Gastrocnemius medialis (tissue), 4 donors: ENCODE results near the gene PTPRT. TPM values are rescaled to one million over a fixed set of nuclear protein-coding genes. Genes with fewer than 3 reads are reported as not detected.

Experiments
- ATAC-seq, 2 donors: fragments of 150-250 bp; one replicate each; pipeline ENCODE4 v1.9.1; 2016
- DNase-seq, 2 donors: peaks; one replicate each; pipeline ENCODE4 v3.0.0-alpha.2; 2019
- H3K27ac ChIP-seq, 4 donors: fragments of 200-600 bp; sonication (generic); 1 replicate in 1 of 4; 2 replicates in 3 of 4; pipeline ENCODE4 v1.5.1; 2016 to 2018; ENCODE audit warnings: mild to moderate bottlenecking in 2 of 4, moderate library complexity in 1 of 4
- H3K27me3 ChIP-seq, 3 donors: fragments of 200-600 bp; sonication (generic) in 2 of 3; 1 replicate in 1 of 3; 2 replicates in 2 of 3; pipeline versions ENCODE4 v1.5.1 to v1.6.0; 2016 to 2019; ENCODE audit warnings: mild to moderate bottlenecking in 1 of 3, moderate library complexity in 1 of 3
- H3K36me3 ChIP-seq, 2 donors: fragments of 200-600 bp; sonication (generic) in 1 of 2; one replicate each; pipeline ENCODE4 v1.5.1; 2017 to 2018
- H3K4me1 ChIP-seq, 2 donors: fragments of 200-600 bp; sonication (generic) in 1 of 2; one replicate each; pipeline ENCODE4 v1.5.1; 2016 to 2017; ENCODE audit warnings: mild to moderate bottlenecking in 2 of 2
- H3K4me3 ChIP-seq, 4 donors: fragments of 200-600 bp; sonication (generic) in 3 of 4; 1 replicate in 1 of 4; 2 replicates in 3 of 4; pipeline ENCODE4 v1.5.1; 2016 to 2019; ENCODE audit warnings: mild to moderate bottlenecking in 2 of 4
- H3K9me3 ChIP-seq, 3 donors: fragments of 200-600 bp; sonication (generic) in 2 of 3; 1 replicate in 1 of 3; 2 replicates in 2 of 3; pipeline ENCODE4 v1.5.1; 2016 to 2019
- CTCF ChIP-seq, 5 experiments: fragments of 450-650 bp in 3 of 5; fragments of 200-600 bp in 2 of 5; sonication (generic) in 2 of 5; IDR thresholded peaks in 4 of 5; conservative IDR thresholded peaks in 1 of 5; 1 replicate in 4 of 5; 2 replicates in 1 of 5; pipeline ENCODE4 v1.5.1; 2016 to 2019; ENCODE audit warnings: antibody characterized with exemption in 5 of 5, mild to moderate bottlenecking in 3 of 5, moderate library complexity in 3 of 5
- POLR2A ChIP-seq, 2 donors: fragments of 450-650 bp; IDR thresholded peaks; one replicate each; pipeline ENCODE4 v1.6.1; 2017; ENCODE audit warnings: antibody characterized with exemption in 2 of 2, mild to moderate bottlenecking in 2 of 2, moderate library complexity in 2 of 2
- in situ Hi-C, 4 donors: fragments of 200-750 bp; cut with MboI; loops; one replicate each; pipeline versions ENCODE4 v1.15.0 to v1.8.0; 2017; ENCODE audit warnings: low sequenced_read_pairs in 4 of 4
- intact Hi-C: fragments of 100-400 bp; cut with DNase I; formaldehyde crosslinking; loops from one replicate; pipeline ENCODE4 v1.15.1; 2023; ENCODE audit warnings: low total_unique reads
- total RNA-seq, 4 donors: library from RNA; depleted of rRNA; stranded (reverse); fragments of >200 nt; gene quantifications; one replicate each; pipeline versions ENCODE4 v1.1.0 to v1.2.3, GENCODE V29; 2016

Gene PTPRT
- total RNA-seq, 4 donors from 2014 or later: not detected

DNA sequence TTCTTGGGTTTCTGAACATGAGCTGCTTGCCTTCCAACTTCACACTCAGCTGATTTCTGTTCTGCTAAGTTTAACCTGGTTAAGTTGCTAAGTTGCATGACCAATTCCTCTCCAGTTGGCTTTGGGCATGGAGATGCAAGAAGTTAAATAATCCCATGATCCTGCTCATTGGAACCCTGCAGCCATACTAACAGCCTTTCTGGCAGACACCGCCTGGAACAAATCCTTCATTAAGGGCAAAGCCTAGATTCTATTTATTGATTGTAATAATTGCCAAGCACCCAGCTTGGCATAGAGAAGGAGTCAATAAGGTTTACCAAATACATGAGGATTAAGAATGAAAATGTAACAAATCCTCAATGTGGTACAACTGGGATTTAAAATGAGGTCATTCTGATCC is 829.1 kb downstream of the PTPRT start:
- Histone ChIP-seq H3K4me3 (no peak overlapping the region), H3K27me3 (no peaks in the 10 kb centered on the region), H3K9me3 (no peaks in the 10 kb centered on the region), H3K36me3 (no peaks in the 10 kb centered on the region), H3K27ac (no peak overlapping the region), H3K4me1 (no peaks in the 10 kb centered on the region)
- DNase-seq: no peak
- no peak for TF ChIP-seq POLR2A (IDR thresholded peaks at IDR 0.05)
- no peak for TF ChIP-seq CTCF (IDR thresholded peaks at IDR 0.05 in 4 of 5, conservative IDR thresholded peaks at IDR 0.05 in 1 of 5)
- in situ Hi-C loops (no loop called here), intact Hi-C loops (no loop called here)
- no peak for ATAC-seq

GRCh38 chr20:42359617-42360016 is 830.1 kb downstream of the PTPRT start:
- in situ Hi-C loops: no loop called here
- Histone ChIP-seq H3K27ac (no peak overlapping the region), H3K9me3 (no peaks in the 10 kb centered on the region), H3K4me1 (no peaks in the 10 kb centered on the region), H3K4me3 (no peak overlapping the region), H3K36me3 (no peaks in the 10 kb centered on the region), H3K27me3 (no peaks in the 10 kb centered on the region)
- DNase-seq (no peak), ATAC-seq (no peak)
- intact Hi-C loops: no loop called here
- TF ChIP-seq CTCF (IDR thresholded peaks at IDR 0.05 in 4 of 5, conservative IDR thresholded peaks at IDR 0.05 in 1 of 5) (no peak), POLR2A (IDR thresholded peaks at IDR 0.05) (no peak)

DNA sequence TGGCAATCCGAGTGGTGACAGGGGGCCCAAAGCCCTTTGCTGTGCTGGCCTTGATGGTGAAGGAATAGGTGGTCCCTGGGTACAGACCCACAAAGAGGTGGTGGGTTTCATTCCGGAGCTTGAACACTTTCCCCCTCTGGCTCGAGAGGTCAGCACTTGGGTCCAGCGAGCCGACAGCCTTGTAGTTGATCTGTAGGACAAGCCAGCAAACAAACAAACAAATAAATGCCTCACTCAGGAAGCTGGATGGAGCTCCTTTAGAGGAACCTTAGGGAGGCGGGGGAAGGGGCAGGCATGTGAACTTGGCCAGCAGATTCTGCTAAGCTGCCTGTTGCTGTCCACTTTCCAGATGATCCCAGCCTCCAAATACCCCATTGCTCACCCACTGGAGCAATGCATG is 837.6 kb downstream of the PTPRT start:
- Histone ChIP-seq H3K4me1 (no peaks in the 10 kb centered on the region), H3K4me3 (no peak overlapping the region), H3K27me3 (no peaks in the 10 kb centered on the region), H3K36me3 (no peaks in the 10 kb centered on the region), H3K27ac (no peak overlapping the region), H3K9me3 (no peaks in the 10 kb centered on the region)
- no peak for DNase-seq
- in situ Hi-C loops (no loop called here), intact Hi-C loops (no loop called here)
- no peak for TF ChIP-seq POLR2A (IDR thresholded peaks at IDR 0.05)
- TF ChIP-seq CTCF (IDR thresholded peaks at IDR 0.05 in 4 of 5, conservative IDR thresholded peaks at IDR 0.05 in 1 of 5): no peak
- ATAC-seq: no peak

GRCh38 chr20:42350521-42350920 is 839.2 kb downstream of the PTPRT start:
- H3K9me3 ChIP-seq: no peaks in the 10 kb centered on the region
- DNase-seq (no peak), ATAC-seq (no peak)
- H3K4me3 ChIP-seq: no peak overlapping the region
- H3K27ac ChIP-seq: no peak overlapping the region
- no peaks in the 10 kb centered on the region for H3K36me3 ChIP-seq
- in situ Hi-C loops: no loop called here
- H3K27me3 ChIP-seq: no peaks in the 10 kb centered on the region
- no peaks in the 10 kb centered on the region for H3K4me1 ChIP-seq
- intact Hi-C loops: no loop called here
- no peak for TF ChIP-seq CTCF (IDR thresholded peaks at IDR 0.05 in 4 of 5, conservative IDR thresholded peaks at IDR 0.05 in 1 of 5)
- no peak for TF ChIP-seq POLR2A (IDR thresholded peaks at IDR 0.05)
